Measurements from ENCODE around the gene ZFYVE28. TPM values are rescaled to one million over a fixed set of nuclear protein-coding genes. Genes with fewer than 3 reads are reported as not detected.
"Not testable (repeated sequence)": the region's sequence is repeated elsewhere in the genome, so short reads cannot be mapped to it uniquely, and the experiment has no call there.

The ZFYVE28 gene
- total RNA-seq, 2 experiments from 2014 or later, result 26.2 to 28.0 TPM

DNA sequence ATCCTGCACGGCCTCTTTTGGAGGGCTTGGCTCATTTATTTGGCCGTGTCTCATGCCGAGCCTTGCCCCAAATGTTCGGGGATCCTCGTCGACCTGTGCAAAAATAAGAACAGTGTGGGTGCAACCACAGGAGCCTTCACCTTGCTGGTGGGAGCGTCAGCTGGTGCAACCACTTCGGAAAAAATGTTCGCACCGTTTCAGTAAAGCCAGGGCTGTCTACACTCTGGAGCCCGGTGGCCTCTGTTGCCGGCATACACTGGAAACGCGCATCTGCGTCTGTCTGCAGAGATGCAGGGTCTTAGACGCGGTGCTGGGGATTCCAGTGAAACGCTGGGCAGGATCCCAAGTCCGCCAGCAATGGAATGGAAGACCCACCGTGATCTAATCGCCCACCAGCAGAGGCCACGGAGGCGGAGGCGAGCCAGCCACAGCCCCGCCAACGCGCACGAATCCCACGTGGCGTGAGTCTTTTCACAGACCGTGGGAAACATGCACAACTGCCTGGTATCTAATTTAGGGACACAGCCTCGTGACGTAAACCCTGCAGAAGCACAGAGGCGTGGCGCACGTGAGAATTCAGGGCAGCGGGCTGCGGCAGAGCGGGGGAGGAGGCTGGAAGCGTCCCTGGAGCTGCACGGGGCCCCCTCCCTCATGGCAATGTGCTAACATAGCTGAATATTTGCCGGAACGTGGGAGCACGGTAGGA is 142.7 kb downstream of the ZFYVE28 start:
- peaks cover 9% of the 10 kb centered on the region for H3K4me1 Mint-ChIP-seq (ENCODE audit: low read depth)
- no peak overlapping the region for H3K27ac Mint-ChIP-seq
- no peaks in the 10 kb centered on the region for H3K9me3 ChIP-seq (ENCODE audit: control insufficient read depth in 1 of 2, insufficient read depth in 1 of 2, low read length in 2 of 2)

DNA sequence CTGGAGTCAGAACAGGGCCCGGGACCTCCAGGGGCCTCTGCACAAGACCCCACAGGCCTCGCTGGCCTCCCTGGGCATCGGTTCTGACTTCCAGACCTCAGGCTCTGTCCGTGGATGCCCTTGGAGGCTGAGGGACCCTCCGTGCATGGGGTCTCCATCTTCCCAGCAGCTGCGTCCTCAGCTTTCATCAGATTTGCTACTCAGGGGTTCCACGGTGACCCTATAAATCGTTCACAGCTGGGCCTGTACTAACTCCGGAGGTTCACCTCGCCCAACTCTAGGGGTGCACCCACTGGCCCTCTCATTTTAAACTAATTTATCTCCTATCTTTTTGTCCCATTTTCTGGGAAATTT is 143.4 kb downstream of the ZFYVE28 start:
- H3K27ac ChIP-seq (ENCODE audit: low read depth in 1 of 2, low read length in 2 of 2); intact Hi-C loops (cut with DNase I, micrococcal nuclease); H3K4me1 Mint-ChIP-seq (ENCODE audit: low read depth); H3K27ac Mint-ChIP-seq; H3K4me3 Mint-ChIP-seq; ATAC-seq (ENCODE audit: poor library complexity); H3K36me3 ChIP-seq (ENCODE audit: insufficient read depth, low read length); POLR2A ChIA-PET; H3K27me3 Mint-ChIP-seq; DNase-seq; H3K4me1 ChIP-seq (ENCODE audit: insufficient read depth, low read length); H3K36me3 Mint-ChIP-seq (ENCODE audit: low read depth); H3K4me3 ChIP-seq (ENCODE audit: low read length); H3K9me3 Mint-ChIP-seq; CTCF ChIA-PET; H3K9me3 ChIP-seq (ENCODE audit: control insufficient read depth in 1 of 2, insufficient read depth in 1 of 2, low read length in 2 of 2); H3K27me3 ChIP-seq (ENCODE audit: control insufficient read depth in 1 of 2, insufficient read depth in 2 of 2, low read length in 2 of 2): not testable (repeated sequence)

More for the DNA sequence above, 142.7 kb downstream of the ZFYVE28 start:
- TF ChIP-seq, protein P1, sequence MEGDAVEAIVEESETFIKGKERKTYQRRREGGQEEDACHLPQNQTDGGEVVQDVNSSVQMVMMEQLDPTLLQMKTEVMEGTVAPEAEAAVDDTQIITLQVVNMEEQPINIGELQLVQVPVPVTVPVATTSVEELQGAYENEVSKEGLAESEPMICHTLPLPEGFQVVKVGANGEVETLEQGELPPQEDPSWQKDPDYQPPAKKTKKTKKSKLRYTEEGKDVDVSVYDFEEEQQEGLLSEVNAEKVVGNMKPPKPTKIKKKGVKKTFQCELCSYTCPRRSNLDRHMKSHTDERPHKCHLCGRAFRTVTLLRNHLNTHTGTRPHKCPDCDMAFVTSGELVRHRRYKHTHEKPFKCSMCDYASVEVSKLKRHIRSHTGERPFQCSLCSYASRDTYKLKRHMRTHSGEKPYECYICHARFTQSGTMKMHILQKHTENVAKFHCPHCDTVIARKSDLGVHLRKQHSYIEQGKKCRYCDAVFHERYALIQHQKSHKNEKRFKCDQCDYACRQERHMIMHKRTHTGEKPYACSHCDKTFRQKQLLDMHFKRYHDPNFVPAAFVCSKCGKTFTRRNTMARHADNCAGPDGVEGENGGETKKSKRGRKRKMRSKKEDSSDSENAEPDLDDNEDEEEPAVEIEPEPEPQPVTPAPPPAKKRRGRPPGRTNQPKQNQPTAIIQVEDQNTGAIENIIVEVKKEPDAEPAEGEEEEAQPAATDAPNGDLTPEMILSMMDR (IDR thresholded peaks at IDR 0.05), result no peak
- DNase-seq (no peak), ATAC-seq (ENCODE audit: poor library complexity) (no peak)
- intact Hi-C loops (cut with DNase I, micrococcal nuclease), result no loop called here
- Mint-ChIP-seq H3K36me3 (ENCODE audit: low read depth) (peaks cover 4% of the 10 kb centered on the region), H3K27me3 (no peaks in the 10 kb centered on the region), H3K9me3 (no peaks in the 10 kb centered on the region), H3K4me3 (no peak overlapping the region)
- Histone ChIP-seq H3K27ac (ENCODE audit: low read depth in 1 of 2, low read length in 2 of 2) (no peak overlapping the region), H3K4me3 (ENCODE audit: low read length) (no peak overlapping the region), H3K27me3 (ENCODE audit: control insufficient read depth in 1 of 2, insufficient read depth in 2 of 2, low read length in 2 of 2) (no peaks in the 10 kb centered on the region), H3K36me3 (ENCODE audit: insufficient read depth, low read length) (peaks cover 2% of the 10 kb centered on the region), H3K4me1 (ENCODE audit: insufficient read depth, low read length) (peaks cover 3% of the 10 kb centered on the region)
- ChIA-PET CTCF (no interaction called here), POLR2A (no interaction called here)

DNA sequence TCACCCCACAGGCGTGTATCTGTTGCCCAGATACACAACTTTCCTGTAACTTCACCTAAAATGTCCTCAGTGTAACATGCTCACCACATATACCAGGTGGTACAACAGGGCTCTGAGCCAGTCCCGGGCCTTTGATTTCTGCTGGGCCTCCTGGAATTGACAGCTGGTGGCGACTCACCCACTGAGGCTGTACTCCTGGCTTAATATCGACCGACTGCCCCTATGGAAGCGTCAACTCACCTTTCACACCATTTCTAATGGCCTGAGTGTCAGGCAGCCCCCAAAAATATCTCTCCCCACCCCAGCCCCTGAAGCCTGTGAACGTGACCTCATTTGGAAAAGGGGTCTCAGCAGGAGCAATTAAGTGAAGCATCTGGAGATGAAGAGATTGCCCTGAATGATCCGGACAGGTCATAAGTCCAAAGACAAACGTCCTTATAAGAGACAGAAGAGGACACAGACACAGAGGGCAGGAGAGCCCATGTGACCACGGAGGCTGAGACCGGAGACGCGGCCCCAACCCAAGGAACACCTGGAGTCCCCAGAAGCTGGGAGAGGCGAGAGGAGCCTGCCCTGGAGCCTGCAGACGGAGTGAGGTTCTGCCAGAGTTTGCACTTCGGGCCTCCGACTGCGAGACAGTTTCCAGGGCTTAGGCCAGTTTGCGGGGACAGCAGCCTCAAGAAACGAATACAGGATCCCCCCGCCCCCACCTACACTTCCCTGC is 144.0 kb downstream of the ZFYVE28 start:
- no peak overlapping the region for H3K4me3 ChIP-seq (ENCODE audit: low read length)
- no peak overlapping the region for H3K27ac Mint-ChIP-seq

More for the DNA sequence above, 144.0 kb downstream of the ZFYVE28 start:
- intact Hi-C loops (cut with DNase I, micrococcal nuclease), result no loop called here
- no peak overlapping the region for H3K4me3 Mint-ChIP-seq
- H3K4me1 Mint-ChIP-seq (ENCODE audit: low read depth), result peaks cover under 1% of the 10 kb centered on the region
- Histone ChIP-seq H3K27me3 (ENCODE audit: control insufficient read depth in 1 of 2, insufficient read depth in 2 of 2, low read length in 2 of 2) (no peaks in the 10 kb centered on the region), H3K4me1 (ENCODE audit: insufficient read depth, low read length) (no peaks in the 10 kb centered on the region), H3K27ac (ENCODE audit: low read depth in 1 of 2, low read length in 2 of 2) (no peak overlapping the region), H3K9me3 (ENCODE audit: control insufficient read depth in 1 of 2, insufficient read depth in 1 of 2, low read length in 2 of 2) (no peaks in the 10 kb centered on the region), H3K36me3 (ENCODE audit: insufficient read depth, low read length) (peaks cover 2% of the 10 kb centered on the region)
- DNase-seq (no peak), ATAC-seq (ENCODE audit: poor library complexity) (no peak)
- no peaks in the 10 kb centered on the region for H3K9me3 Mint-ChIP-seq
- CTCF ChIA-PET, result no interaction called here
- no peaks in the 10 kb centered on the region for H3K27me3 Mint-ChIP-seq
- TF ChIP-seq, protein P1 (IDR thresholded peaks at IDR 0.05), result no peak
- POLR2A ChIA-PET, result no interaction called here
- H3K36me3 Mint-ChIP-seq (ENCODE audit: low read depth), result peaks cover 4% of the 10 kb centered on the region

Measured in CD4-positive, alpha-beta T cell (primary cell).